NCI-H2107 treated with DMSO at 0.1 percent for 48 hours (cell line): ENCODE results near the gene GSN.

Experiments used
- DNase-seq: peaks from one replicate; lab custom pipeline; 2025; ENCODE audit not compliant: unreplicated experiment; lab: John Stamatoyannopoulos, UW

The GSN gene

DNA sequence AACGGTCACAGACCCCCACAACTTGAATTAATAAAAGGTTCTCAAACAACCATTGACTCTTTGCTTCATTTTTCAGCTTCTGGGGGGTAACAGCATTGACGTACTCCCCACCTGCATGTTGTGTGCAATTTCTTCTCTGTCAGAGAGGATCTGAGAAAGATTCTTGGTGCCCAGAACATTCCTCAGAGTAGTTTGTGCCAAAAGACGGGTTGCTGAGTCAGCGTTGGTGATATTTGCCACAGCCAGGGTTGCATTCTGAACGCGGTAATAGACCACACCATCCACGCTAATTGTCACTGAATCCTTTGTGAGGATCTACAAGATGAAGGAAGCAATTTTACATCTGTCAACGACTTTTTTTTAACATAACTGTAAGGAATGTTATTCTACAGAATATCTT lies 81.0 kb downstream of the GSN start:
- DNase-seq, result no peak

DNA sequence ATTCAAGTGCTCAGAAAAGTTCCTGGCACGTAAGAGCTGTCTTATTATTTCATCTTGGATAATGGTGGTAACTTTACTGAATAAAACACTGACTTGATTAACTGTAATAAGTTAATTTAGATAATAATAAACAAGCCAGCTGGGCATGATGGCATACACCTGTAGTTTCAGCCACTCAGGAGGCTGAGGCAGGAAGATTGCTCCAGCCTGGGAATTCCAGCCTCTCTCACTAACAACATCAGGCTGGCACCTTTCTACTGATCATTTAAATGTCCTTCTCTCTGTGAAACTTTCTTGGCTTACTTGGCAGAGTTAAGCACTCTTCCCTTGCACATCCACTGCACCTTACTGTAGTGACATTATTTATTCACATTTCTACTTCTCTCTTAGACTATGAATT lies 82.1 kb downstream of the GSN start:
- DNase-seq, result no peak

DNA sequence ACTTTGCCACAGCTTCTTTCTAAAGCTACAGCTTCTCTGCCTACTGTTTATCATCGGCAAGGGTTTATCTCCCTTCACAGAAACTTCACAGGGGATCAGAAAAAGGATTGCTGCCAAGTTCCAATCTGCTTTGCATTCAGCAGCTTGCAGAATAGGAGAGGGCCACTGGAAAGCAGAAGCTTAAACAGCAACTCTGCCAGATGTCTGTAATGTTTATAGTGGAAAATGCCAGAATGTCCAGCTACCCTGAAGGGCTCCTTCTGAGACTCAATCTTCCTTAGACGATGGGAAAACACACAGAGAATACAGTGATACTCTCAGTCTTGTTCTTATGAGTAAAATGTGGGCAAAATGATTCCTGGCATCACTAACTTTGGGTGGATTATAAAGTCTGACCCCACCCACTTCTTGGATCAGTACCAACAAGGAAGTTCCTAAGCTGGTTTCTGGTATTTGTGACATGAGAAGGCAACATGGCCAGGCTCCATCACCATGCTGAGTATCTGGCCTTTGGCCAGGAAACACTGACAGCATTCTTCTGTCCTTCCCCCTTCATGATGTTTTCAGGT lies 83.1 kb downstream of the GSN start:
- peak; percentile 70 for DNase-seq

DNA sequence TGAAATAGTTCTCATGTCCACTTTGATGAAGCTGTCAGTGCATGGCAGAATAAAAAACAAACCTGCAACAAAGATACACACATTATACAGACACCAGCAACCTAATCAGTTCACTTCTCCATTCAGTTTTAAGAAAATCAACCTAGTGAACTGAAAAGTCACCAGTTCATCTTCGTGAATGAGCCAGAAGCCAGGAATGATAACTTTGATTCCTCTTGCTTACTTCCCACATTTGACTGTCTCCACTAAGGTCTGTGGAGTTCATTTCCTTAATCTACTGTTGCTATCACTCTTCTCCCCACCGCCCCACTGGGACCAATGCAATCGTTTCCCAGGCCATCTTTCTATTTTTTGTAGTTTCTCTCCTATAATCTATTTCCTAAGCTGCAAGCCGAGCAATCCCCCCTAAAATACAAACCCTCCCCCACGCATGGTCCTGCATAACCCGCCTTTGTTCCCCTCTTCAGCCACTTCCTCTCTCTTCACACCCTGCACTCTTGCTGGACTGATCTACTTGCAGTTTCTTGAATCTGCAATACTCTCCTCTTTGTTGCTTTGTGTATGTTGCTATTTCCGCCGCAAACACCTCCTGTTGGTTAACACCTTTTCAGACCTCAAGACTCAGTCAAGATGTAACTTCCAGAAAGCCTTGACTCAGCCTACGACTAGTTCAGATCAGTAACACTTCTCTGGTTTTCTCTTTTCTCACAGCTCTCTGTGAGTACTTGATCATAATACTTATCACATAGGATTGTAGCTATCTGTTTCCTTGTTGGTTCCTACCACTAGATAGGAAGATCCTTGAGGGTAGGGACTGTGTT lies 85.5 kb downstream of the GSN start:
- no peak for DNase-seq

DNA sequence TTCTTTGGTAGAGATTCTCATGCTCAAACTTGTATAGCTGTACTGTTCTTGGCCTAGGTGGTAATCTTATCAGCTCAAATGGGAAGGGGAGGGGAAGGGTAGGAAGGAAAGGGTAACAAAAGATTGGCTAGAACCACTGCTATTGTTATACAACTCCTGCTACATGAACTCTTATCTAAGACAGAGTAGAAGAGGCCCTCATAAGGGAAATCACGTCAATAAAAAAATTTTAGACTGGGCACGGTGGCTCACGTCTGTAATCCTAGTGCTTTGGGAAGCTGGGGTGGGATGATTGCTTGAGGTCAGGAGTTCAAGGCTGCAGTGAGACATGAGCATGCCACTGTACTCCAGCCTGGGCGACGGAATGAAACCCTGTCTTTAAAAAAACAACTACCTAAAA lies 86.2 kb downstream of the GSN start:
- no peak for DNase-seq

DNA sequence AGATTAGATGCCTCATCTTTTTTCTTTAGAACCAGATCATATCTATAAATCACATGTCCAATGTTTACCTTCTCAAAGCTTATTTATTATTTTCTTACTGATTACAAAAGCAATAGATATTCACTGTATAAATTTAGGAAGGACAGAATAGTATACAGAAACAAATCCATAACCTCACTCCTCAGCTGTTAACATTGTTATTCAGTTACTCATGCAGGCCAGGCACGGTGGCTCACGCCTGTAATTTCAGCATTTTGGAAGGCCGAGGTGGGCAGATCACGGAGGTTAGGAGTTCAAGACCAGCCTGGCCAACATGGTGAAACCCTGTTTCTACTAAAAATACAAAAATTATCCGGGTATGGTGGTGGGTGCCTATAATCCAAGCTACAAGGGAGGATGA lies 86.8 kb downstream of the GSN start:
- DNase-seq, result no peak

DNA sequence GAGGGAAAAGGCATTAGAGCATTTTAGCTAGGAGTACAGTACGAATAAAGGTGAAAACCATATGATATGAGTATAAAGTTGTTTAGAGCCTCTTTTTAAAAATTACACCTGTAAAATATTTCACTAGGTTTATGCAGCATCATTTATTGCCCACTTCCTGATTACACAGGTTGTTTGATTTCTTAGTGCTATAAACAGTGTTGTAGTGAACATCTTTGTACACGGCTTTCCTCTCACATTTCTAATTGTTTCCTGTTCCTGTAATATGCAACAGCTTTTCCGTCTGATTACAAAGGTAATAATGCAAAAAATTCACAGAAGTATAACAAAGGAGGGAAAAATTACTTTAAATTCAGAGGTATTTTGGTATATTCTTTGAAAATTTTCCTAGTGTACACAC lies 89.0 kb downstream of the GSN start:
- no peak for DNase-seq

DNA sequence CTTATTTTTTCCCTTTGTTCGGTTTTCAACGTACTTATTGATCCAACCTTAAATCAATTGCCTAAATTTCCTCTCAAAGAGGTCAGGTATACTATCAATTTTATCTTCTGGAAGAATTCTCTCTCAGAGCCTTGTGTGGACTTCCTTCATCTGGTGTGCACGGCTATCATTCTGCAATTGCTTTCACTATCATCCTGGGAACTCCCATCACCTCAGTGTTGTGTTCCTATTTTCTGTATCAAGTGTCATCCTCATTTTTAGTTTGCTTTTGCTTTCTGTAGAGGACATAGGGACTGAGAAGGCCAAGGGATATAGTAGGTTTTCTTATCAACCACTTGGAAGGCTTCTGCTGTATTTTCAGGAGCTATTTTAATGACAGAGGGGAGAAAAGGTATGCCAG lies 90.8 kb downstream of the GSN start:
- no peak for DNase-seq

DNA sequence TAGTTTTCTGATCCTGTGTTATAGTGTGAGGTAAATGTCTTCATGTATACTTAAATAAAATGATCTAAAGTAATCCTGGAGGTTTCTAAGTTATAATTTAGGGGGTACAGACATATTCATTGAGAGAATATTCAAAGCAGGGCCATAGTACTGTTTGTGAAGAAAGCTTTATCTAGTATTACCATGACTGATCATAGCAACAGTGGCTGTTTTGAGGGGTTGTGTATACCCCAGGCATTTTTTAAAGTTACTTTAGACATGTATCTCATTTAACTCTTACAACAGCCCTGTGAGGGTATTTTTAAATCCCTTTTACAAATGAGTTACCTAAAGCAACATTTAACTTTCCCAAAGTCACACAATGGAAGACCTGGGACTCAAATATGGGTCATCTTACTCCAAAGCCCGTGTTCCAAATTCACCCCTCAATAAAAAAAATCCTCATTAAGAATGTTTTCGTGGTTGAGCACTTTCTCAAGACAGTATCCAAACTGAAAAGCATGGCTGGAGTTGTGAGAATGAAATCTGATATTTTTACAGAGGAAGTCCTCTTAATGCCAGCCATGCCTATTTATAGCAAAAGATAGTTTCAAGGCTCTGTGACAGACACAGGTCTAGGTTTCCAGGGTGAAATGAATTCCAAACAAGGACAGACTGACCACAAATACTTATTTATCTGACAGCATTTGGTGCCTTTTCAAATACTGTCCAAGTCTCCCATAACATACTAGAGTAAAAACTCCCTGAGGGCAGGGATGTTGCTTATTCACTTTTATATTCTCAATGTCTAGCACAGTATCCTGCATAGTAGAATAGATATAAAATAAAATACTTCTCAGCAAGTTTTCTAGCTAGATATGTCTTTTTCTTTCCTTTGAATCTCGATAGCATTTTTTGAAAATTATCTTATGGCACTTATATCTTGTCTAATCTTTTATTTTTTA lies 91.7 kb downstream of the GSN start:
- DNase-seq, result no peak

DNA sequence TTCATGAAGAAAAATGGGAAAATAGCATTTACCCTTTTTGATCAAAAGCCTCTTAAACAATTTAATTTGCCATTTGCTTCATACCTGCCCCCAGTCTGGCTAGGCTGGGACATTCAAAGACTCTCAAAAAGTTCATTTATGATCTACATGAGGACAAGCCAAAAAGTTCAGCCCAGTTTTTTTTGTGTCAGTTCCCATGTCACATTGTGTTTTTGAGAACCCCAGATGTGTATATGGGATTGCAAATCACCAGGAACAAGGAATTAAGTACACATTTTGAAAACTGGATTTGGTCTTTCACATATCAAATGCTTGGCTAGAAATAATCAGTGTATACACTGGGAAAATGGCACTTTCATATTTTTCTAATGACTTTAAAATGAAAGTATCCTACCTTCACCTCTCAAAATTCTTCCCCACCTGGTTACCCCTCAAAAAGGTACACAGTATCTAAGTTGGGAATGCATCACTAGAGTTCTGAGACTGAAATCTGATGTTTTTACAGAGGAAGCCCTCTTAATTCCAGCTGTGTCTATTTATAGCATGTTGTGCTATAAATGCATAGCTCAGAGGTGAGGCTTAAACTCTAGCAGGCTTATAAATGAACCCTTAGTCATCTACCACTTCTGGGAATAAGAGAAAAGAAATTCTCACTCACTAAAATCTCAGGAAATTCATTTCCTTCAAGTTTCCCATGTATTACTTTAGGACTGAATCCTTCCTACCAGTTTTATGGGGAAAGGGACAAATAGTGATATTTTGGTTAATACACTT lies 92.8 kb downstream of the GSN start:
- DNase-seq, result no peak

DNA sequence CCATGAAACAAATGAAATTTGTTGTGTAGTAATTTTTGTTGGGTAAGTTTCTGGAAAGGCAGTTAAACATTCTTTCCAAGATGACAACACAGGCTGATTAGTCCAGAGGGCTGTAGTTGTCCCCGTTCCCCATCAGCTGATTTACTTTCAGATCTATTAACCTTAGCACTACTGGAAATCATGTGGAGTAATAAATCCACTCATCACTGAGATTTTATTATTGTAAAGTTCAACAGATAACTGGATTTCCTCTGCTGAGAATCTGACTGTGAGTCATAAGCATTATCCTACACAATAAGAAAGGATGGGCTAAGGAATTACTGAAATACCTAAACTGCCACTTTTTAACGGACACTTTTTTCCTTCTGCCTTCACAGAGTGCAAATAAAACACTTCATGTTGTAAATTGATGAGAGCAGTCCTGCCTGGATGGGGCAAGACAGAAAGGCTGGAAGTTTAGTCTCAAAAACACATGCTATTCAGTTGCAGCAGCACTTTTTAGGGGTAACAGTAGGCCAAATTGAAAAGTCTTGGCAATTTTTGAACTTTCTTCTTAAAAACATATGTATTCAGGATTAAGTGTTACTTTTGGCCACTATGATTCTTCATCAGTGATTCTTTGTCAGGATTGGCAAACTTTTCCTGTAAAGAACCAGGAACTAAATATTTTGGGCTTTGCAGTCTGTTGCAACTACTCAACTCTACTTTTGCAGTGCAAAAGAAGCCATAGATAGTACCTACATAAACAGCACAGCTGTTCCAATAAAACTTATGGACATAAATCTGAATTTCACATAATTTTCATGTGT lies 95.1 kb downstream of the GSN start:
- no peak for DNase-seq

DNA sequence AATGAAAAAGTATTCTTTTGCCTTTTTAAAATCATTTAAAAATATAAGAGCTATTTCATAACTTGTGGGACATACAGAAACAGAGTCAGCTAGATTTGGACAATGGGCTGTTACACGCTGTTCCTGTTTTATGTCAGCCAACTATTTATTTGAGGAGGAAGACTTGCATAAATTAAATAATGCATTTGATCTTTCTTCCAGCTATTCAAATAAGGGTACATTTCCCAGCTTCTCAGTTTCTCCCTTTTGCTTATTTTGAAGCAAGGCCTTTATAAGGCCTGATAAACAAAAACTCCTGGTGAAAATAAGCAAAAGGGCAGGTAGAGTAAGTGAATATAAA lies 95.6 kb downstream of the GSN start:
- DNase-seq, result no peak

DNA sequence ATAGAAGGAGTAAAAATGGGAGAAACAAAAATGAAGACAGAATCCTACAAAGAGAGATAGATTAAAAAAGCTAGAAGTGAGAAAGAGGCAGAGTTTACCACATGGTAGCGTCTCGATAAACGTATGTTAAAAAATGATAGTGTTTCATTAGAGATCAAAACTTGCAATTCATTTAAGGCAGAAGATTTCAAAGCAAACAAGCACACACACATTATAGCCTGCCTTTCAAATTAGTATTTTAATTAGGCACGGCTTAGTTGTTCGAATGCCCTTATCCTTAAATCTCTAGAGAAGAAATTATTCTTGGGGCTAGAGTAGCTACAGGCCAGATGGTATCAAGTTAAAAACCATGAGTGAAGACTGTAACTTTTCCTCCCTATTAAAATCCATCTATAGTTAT lies 96.1 kb downstream of the GSN start:
- DNase-seq, result no peak

DNA sequence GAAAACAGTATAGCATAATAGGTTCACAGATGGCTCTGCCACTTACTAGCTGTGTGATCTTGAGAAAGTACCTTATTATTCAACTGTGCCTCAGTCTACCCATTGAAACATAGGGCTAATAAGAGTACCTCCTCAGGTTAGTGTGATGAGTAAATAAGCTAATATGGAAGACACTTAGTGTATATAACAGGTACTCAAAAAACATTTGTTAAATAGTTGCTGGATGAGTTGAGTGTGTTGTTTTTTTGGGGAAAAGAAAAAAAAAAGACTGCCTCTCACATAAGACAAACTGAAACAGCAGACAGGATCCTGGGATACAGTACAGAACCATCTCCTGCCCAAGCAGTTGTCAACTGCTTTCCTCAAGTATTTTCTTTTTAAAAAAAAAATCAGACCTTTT lies 96.9 kb downstream of the GSN start:
- no peak for DNase-seq

DNA sequence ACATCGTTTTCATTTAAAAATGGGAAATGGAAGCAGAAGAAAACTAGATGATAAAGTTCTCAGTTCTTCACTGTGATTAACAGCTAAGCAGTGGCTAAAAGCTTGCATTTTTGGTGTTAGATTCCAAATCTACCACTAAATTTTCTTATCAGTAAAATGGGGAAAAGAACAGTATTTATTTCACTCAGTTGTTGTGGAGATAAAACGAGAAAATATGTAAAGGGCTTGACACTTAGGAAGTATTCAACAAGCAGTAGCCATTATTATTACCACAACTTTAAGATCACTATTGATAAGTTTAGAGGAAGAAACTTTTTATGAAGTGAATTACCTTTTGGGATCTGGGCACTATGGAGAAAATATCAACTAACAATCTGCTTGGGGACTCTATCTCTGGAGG lies 97.6 kb downstream of the GSN start:
- DNase-seq, result no peak

DNA sequence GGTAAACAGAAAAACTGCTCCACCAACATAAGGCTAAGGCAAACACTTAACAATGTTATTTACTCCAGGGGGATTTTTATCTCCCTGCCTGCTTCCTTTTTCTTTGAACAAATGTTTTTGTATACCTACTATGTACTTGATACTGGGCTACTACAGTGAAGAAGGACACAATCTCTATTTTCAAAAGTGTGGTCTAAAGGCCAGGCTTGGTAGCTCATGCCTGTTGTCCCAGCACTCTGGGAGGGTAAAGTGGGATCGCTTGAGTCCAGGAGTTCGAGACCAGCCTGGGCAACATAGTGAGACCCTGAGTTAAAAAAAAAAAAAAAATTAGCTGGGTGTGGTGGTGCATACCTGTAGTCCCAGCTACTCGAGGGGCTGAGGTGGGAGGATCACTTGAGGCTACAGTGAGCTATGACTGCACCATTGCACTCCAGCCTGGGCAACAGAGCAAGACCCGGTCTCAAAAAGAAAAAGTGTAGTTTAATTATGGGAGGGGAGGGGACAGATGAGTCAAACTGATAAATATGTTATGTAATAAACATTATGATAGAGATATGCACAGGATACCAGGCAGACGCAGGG lies 98.7 kb downstream of the GSN start:
- no peak for DNase-seq

DNA sequence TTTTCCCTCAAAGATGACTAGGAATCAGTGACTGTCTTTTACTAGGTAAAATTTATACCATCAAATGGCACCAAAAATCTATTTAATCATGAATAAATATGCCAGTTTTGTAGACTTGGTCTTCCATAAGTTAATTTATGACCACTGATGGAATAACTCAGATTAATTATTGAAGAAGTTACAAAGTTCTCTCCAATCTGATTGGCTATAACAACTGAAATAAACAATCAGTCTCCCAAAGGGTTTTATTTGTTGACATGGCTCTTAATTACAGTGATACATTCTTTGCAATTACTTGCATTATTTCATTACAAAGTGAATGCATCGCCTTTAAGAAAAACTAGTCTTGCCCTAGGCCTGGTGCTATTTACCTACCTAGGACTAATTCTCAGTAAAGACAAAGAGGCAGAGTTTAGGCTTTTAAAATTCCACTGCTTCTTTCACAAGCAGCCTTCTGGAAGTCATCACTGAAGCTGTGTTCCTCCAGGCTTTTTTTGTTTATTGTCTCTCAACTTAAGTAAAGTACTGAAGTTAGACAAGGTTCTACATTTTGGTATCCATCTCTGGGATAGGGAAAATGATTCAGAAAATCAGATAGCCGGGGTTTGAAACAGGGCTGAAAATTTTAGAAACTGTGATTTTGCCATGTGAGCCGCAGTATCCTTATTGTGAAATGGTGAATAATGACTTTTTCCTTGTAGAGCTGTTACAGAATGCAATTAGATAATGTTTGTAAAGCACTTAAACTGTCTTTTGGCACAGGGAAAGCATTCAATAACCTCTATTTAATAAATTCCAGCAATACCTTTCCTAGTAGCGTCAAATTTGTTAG lies 99.6 kb downstream of the GSN start:
- DNase-seq, result no peak

DNA sequence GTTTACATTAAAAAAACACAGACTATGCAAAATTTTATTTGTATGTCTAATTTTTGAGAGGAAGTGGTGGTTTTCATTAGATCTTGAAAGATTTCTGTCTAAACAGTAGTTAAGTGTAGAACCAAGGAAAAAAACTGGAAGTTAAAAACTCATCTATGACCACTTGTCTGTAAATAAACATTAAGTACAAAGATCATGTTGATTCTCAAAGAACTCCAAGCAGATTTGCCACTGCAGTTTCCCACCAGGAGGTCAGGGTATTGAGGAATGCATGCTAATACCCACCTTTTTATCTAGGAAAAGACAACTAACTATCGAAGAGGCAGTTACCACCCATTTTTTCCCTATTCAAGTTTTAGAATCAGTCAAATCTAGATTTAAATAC lies 100.2 kb downstream of the GSN start:
- DNase-seq, result no peak

DNA sequence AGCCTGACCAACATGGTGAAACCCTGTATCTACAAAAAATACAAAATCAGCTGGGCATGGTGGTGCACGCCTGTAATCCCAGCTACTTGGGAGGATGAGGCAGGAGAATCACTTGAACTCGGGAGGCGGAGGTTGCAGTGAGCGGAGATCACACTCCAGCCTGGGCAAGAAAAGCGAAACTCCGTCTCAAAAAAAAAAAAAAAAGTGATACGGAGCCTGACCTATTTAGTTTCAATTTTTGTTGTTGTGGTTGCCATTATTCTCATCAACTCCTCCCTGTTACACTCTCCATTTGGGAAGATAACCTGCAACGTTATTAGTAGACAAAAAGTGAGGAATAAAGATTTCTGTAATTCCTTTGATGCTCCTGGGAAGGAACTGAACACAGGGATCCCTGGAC lies 100.8 kb downstream of the GSN start:
- no peak for DNase-seq
